ENCODE data around the gene ZNF425. TPM values are rescaled to one million over a fixed set of nuclear protein-coding genes. Genes with fewer than 3 reads are reported as not detected.

ZNF425 gene
- total RNA-seq, 6 donors from 2014 or later = 1.4 to 3.1 (median 1.8) TPM

GRCh38 chr7:149053384-149053783, 72.7 kb downstream of the ZNF425 start:
- Histone ChIP-seq H3K27ac (no peak overlapping the region), H3K4me1 (no peaks in the 10 kb centered on the region), H3K4me3 (no peak overlapping the region), H3K9me3 (no peaks in the 10 kb centered on the region), H3K36me3 (no peaks in the 10 kb centered on the region), H3K27me3 (no peaks in the 10 kb centered on the region)
- WGBS, 2 donors = 80 to 94% methylated on average over 1 of the region's 1 CpG
- TF ChIP-seq POLR2A (IDR thresholded peaks at IDR 0.05) (no peak), CTCF (IDR thresholded peaks at IDR 0.05) (no peak), POLR2AphosphoS5 (IDR thresholded peaks at IDR 0.05) (no peak), EP300 (IDR thresholded peaks at IDR 0.05) (no peak)
- DNase-seq (no peak), ATAC-seq (ENCODE audit: low FRiP score in 2 of 2) (no peak)

Small RNAs within 50 kb of the gene (small RNA-seq; reads per million reads assigned to genes)
- gene COX6B1P1 = 0 reads per million in 4 donors
- 0.13 to 0.29 (median 0.23) reads per million in 4 donors for gene RN7SL521P

Other genes with a start within 250 kb of the ZNF425 start
- 1 to 10 TPM in 5 of 6 donors, under 1 TPM in 1; 0.89 to 4.6 (median 3.1) TPM for gene EZH2, start 242.0 kb downstream of the ZNF425 start, total RNA-seq
- gene PDIA4, start 97.8 kb downstream of the ZNF425 start, total RNA-seq = 100 to 1,000 TPM in 1 of 6 donors, 10 to 100 TPM in 5; 25.1 to 160 (median 77.8) TPM
- 1 to 10 TPM; 1.7 to 9.0 (median 7.6) TPM for gene ZNF786, start 35.6 kb downstream of the ZNF425 start, total RNA-seq
- gene ZNF398, start 21.1 kb upstream of the ZNF425 start, total RNA-seq = 10 to 100 TPM; 12.2 to 40.9 (median 29.0) TPM
- 10 to 100 TPM; 20.7 to 35.6 (median 26.7) TPM for gene ZNF282, start 69.2 kb upstream of the ZNF425 start, total RNA-seq
- gene ZNF212, start 113.3 kb upstream of the ZNF425 start, total RNA-seq = 10 to 100 TPM; 10.3 to 33.5 (median 10.9) TPM
- gene ZNF783, start 135.9 kb upstream of the ZNF425 start, total RNA-seq = 10 to 100 TPM; 12.6 to 46.1 (median 17.5) TPM

Data from upper lobe of left lung (tissue), 6 donors.